ENCODE data around the gene SRGAP3.

Gene SRGAP3

DNA sequence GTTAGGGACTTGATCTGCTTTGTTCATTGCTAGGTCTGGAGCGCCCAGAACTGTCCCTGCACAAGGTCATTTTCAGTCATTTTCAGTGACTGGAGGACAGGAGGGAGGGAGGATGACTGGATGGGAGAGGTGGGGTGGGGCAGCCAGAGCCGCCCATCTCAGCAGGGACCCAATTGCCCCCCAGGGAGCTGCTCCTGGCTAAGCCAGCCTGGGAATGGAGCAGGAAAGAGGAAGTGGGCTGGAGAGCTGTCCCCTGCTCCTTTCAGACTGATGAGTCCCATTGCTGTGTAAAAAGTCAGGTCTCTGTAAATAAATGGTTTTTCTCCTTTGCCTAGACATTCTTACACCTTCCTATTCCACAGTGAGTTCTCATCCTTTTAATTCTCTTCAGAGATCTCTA, 187.8 kb downstream of the SRGAP3 start:
- Histone ChIP-seq H3K4me3 (ENCODE audit: low read length in 2 of 2) (no peak overlapping the region), H3K36me3 (ENCODE audit: control insufficient read depth in 2 of 2, insufficient read depth in 2 of 2, low read length in 2 of 2) (no peaks in the 10 kb centered on the region), H3K4me1 (ENCODE audit: control insufficient read depth in 2 of 2, insufficient read depth in 2 of 2, low read length in 2 of 2) (no peaks in the 10 kb centered on the region), H3K9me3 (ENCODE audit: control insufficient read depth in 2 of 2, low read length in 2 of 2) (no peaks in the 10 kb centered on the region), H3K9ac (ENCODE audit: low read depth in 1 of 2, low read length in 2 of 2) (no peak overlapping the region), H3K27me3 (ENCODE audit: control insufficient read depth in 2 of 2, insufficient read depth in 2 of 2, low read length in 2 of 2) (no peaks in the 10 kb centered on the region), H3K27ac (ENCODE audit: low read depth in 2 of 2, low read length in 2 of 2) (no peak overlapping the region)

DNA sequence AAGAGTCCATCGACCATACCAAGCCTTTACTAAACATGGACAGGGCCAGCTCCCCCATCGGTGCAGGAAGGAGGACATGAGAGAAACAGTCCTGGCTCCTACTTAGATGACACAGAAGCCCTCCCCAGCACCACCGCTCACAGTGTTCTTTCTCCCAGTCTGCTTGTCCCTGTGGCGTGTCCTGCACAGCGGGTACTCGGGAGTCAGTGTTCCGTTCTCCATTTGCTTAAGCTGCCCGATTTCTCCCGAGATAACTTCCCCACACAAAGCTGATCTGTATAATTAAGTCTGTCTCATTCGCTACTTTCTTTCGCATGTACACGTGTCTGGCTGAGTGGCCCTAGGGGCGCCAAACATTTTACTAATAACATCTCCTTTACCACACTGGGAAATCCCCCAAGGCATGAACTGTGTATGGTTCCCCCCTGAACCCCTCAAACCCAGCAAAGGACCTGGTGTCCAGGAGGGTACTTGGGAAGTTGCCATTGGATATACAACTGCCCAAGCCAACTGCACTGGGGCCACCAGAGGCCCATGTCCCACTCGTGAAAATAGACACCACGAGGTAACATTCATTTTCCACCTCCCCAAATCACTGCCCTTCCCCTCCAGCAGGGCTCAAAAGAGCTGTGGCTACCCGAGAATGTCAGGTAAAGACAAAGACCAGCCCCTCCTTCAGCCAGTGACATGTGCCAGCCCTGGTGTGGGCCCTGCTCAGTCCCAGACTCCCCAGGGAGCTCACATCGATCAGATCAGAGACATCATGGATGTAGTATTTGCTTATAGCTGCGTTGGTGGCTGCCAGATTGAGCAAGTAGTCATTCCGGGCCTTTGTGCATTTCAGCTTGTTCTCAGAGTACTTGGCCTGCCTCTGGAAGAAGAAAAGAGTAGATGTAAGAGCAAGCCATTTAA, 189.7 kb downstream of the SRGAP3 start:
- Histone ChIP-seq H3K27ac (ENCODE audit: low read depth in 2 of 2, low read length in 2 of 2) (no peak overlapping the region), H3K9me3 (ENCODE audit: control insufficient read depth in 2 of 2, low read length in 2 of 2) (no peaks in the 10 kb centered on the region), H3K36me3 (ENCODE audit: control insufficient read depth in 2 of 2, insufficient read depth in 2 of 2, low read length in 2 of 2) (no peaks in the 10 kb centered on the region), H3K4me3 (ENCODE audit: low read length in 2 of 2) (no peak overlapping the region), H3K4me1 (ENCODE audit: control insufficient read depth in 2 of 2, insufficient read depth in 2 of 2, low read length in 2 of 2) (no peaks in the 10 kb centered on the region), H3K9ac (ENCODE audit: low read depth in 1 of 2, low read length in 2 of 2) (no peak overlapping the region), H3K27me3 (ENCODE audit: control insufficient read depth in 2 of 2, insufficient read depth in 2 of 2, low read length in 2 of 2) (no peaks in the 10 kb centered on the region)

DNA sequence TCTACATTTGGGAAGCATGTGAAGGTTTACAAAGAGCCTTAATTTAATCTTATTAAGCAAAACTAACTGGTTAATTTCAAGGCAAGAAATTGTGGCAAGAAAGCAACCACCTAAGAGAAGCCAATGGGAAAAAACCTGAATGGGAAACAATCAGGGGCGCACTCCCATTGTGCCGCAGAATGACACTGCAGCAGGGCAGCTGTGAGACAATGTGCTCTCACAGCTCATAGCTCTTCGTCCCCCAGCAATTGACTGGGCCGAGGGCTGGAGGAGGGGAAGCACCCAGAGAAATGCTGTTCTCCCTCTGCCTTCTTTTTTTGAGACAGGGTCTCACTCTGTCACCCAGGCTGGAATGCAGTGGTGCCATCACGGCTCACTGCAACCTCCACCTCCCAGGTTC, 192.9 kb downstream of the SRGAP3 start:
- Histone ChIP-seq H3K27me3 (ENCODE audit: control insufficient read depth in 2 of 2, insufficient read depth in 2 of 2, low read length in 2 of 2) (no peaks in the 10 kb centered on the region), H3K36me3 (ENCODE audit: control insufficient read depth in 2 of 2, insufficient read depth in 2 of 2, low read length in 2 of 2) (no peaks in the 10 kb centered on the region), H3K4me1 (ENCODE audit: control insufficient read depth in 2 of 2, insufficient read depth in 2 of 2, low read length in 2 of 2) (no peaks in the 10 kb centered on the region), H3K9ac (ENCODE audit: low read depth in 1 of 2, low read length in 2 of 2) (no peak overlapping the region), H3K27ac (ENCODE audit: low read depth in 2 of 2, low read length in 2 of 2) (no peak overlapping the region), H3K4me3 (ENCODE audit: low read length in 2 of 2) (no peak overlapping the region), H3K9me3 (ENCODE audit: control insufficient read depth in 2 of 2, low read length in 2 of 2) (no peaks in the 10 kb centered on the region)

DNA sequence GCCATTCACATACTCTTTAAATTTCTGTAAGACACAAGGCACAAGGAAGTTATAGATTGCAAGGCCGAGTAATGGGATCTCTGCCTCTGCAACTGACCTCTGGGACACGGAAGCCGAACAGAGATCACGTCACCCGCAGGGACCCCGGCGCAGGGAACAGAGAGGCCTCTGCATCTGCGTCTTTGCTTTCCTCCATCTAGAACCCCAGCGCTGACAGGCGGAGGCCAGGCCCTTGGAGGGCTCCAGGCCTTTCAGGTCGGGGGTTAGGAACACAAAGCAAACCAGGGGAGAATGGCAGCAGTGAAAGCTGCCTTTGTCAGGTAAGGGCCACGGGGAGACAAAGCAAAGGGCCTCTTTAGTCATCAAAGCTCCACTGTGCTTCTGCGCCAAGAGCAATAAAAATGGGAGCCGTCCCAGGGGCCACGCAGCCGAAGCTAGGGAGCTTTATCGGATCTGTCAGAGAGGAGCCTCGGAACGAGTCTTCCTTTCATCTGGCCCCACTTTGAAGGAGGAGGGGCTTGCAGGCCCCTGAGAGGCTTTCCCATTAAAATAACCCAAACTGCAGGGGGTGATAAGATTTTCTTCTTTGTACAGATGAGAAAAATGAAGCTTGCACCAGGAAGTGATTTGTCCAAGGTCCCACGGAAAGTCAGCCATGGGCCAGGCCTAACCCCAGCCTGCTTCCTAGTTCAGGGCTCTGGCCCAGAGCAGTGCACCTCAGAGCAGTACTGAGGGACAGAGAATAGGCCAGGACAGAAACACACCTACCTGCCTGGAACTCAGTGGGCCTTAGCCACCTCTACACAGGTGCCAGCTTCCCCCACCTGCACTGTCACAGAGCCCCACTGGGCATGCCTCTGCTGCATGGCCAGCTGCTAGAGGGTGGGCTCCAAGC, 201.7 kb downstream of the SRGAP3 start:
- H3K27me3 ChIP-seq (ENCODE audit: control insufficient read depth in 2 of 2, insufficient read depth in 2 of 2, low read length in 2 of 2) = no peaks in the 10 kb centered on the region
- no peaks in the 10 kb centered on the region for H3K36me3 ChIP-seq (ENCODE audit: control insufficient read depth in 2 of 2, insufficient read depth in 2 of 2, low read length in 2 of 2)
- H3K27ac ChIP-seq (ENCODE audit: low read depth in 2 of 2, low read length in 2 of 2) = no peak overlapping the region
- H3K4me3 ChIP-seq (ENCODE audit: low read length in 2 of 2) = no peak overlapping the region
- H3K4me1 ChIP-seq (ENCODE audit: control insufficient read depth in 2 of 2, insufficient read depth in 2 of 2, low read length in 2 of 2) = no peaks in the 10 kb centered on the region
- H3K9me3 ChIP-seq (ENCODE audit: control insufficient read depth in 2 of 2, low read length in 2 of 2) = no peaks in the 10 kb centered on the region
- no peak overlapping the region for H3K9ac ChIP-seq (ENCODE audit: low read depth in 1 of 2, low read length in 2 of 2)

DNA sequence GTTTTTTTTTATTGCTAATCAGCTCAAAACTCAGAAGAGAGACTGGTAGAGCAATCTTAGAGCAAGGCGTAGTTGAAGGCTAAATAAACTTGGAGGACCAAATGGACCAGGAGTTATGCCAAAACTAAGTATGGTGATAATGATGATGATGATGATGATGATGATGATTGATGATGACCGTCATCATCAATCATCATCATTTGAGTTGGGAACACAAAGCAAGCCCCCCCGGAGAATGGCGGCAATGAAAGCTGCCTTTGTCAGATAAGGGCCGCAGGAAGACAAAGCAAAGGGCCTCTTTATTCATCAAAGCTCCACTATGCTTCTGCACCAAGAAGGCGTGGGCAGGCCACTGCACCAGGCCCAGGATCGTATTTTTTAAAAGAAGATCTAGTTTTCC, 204.1 kb downstream of the SRGAP3 start:
- Histone ChIP-seq H3K27ac (ENCODE audit: low read depth in 2 of 2, low read length in 2 of 2) (no peak overlapping the region), H3K4me3 (ENCODE audit: low read length in 2 of 2) (no peak overlapping the region), H3K9ac (ENCODE audit: low read depth in 1 of 2, low read length in 2 of 2) (no peak overlapping the region), H3K9me3 (ENCODE audit: control insufficient read depth in 2 of 2, low read length in 2 of 2) (no peaks in the 10 kb centered on the region), H3K27me3 (ENCODE audit: control insufficient read depth in 2 of 2, insufficient read depth in 2 of 2, low read length in 2 of 2) (no peaks in the 10 kb centered on the region), H3K4me1 (ENCODE audit: control insufficient read depth in 2 of 2, insufficient read depth in 2 of 2, low read length in 2 of 2) (no peaks in the 10 kb centered on the region), H3K36me3 (ENCODE audit: control insufficient read depth in 2 of 2, insufficient read depth in 2 of 2, low read length in 2 of 2) (no peaks in the 10 kb centered on the region)

DNA sequence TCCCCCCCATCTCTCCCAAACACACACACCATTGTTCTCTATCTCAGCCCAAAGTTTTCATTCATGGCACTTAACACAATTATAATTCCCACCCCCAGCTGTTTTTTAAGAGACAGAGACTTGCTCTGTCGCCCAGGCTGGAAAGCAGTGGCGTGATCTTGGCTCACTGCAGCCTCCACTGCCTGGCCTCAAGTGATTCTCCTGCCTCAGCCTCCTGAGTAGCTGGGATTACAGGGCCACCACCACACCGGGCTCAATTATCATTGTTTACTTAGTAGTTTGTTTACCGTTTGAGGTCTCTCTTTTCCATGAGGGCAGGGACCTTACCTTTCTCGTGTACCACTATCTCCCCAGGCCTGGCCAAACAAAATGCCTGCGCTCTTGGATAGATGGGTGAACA, 206.4 kb downstream of the SRGAP3 start:
- H3K9ac ChIP-seq (ENCODE audit: low read depth in 1 of 2, low read length in 2 of 2) = no peak overlapping the region
- H3K9me3 ChIP-seq (ENCODE audit: control insufficient read depth in 2 of 2, low read length in 2 of 2) = no peaks in the 10 kb centered on the region
- no peaks in the 10 kb centered on the region for H3K4me1 ChIP-seq (ENCODE audit: control insufficient read depth in 2 of 2, insufficient read depth in 2 of 2, low read length in 2 of 2)
- H3K27me3 ChIP-seq (ENCODE audit: control insufficient read depth in 2 of 2, insufficient read depth in 2 of 2, low read length in 2 of 2) = no peaks in the 10 kb centered on the region
- no peaks in the 10 kb centered on the region for H3K36me3 ChIP-seq (ENCODE audit: control insufficient read depth in 2 of 2, insufficient read depth in 2 of 2, low read length in 2 of 2)
- no peak overlapping the region for H3K27ac ChIP-seq (ENCODE audit: low read depth in 2 of 2, low read length in 2 of 2)
- no peak overlapping the region for H3K4me3 ChIP-seq (ENCODE audit: low read length in 2 of 2)

DNA sequence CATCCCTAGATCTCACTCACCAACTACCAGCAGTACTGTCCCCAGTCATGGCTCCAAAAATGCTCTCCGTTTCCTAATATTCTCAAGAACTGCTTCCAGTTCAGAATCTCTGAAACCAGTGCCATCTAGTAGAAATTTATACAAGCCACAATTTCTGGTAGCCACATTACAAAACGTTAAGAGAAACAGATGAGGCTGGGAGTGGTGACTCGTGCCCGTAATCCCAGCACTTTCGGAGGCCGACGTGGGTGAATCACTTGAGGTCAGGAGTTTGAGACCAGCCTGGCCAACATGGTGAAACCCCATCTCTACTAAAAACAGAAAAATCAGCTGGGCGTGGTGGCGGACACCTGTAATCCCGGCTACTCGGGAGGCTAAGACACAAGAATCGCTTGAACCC, 207.8 kb downstream of the SRGAP3 start:
- Histone ChIP-seq H3K4me3 (ENCODE audit: low read length in 2 of 2) (no peak overlapping the region), H3K9ac (ENCODE audit: low read depth in 1 of 2, low read length in 2 of 2) (no peak overlapping the region), H3K27ac (ENCODE audit: low read depth in 2 of 2, low read length in 2 of 2) (no peak overlapping the region), H3K4me1 (ENCODE audit: control insufficient read depth in 2 of 2, insufficient read depth in 2 of 2, low read length in 2 of 2) (no peaks in the 10 kb centered on the region), H3K36me3 (ENCODE audit: control insufficient read depth in 2 of 2, insufficient read depth in 2 of 2, low read length in 2 of 2) (no peaks in the 10 kb centered on the region), H3K9me3 (ENCODE audit: control insufficient read depth in 2 of 2, low read length in 2 of 2) (no peaks in the 10 kb centered on the region), H3K27me3 (ENCODE audit: control insufficient read depth in 2 of 2, insufficient read depth in 2 of 2, low read length in 2 of 2) (no peaks in the 10 kb centered on the region)

DNA sequence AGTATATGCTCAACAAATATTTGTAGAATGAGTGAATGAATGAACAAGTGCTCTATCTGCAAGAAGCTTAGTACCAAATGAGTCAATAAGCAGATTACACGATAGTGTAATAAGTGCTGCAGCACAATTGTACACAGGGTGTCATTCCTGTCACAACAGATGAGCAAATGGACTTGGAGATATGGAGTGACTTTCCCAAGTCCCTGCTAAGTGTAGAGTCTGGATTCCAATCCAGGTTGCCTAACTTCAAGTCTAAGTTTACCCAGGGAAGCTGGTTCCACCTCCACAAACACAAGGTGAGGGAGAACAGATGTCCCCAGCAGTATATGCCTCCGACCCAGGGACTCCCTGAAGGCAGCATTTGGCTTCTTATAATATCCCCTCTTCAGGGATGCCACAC, 208.4 kb downstream of the SRGAP3 start:
- Histone ChIP-seq H3K9me3 (ENCODE audit: control insufficient read depth in 2 of 2, low read length in 2 of 2) (no peaks in the 10 kb centered on the region), H3K4me1 (ENCODE audit: control insufficient read depth in 2 of 2, insufficient read depth in 2 of 2, low read length in 2 of 2) (no peaks in the 10 kb centered on the region), H3K27me3 (ENCODE audit: control insufficient read depth in 2 of 2, insufficient read depth in 2 of 2, low read length in 2 of 2) (no peaks in the 10 kb centered on the region), H3K4me3 (ENCODE audit: low read length in 2 of 2) (no peak overlapping the region), H3K27ac (ENCODE audit: low read depth in 2 of 2, low read length in 2 of 2) (no peak overlapping the region), H3K36me3 (ENCODE audit: control insufficient read depth in 2 of 2, insufficient read depth in 2 of 2, low read length in 2 of 2) (no peaks in the 10 kb centered on the region), H3K9ac (ENCODE audit: low read depth in 1 of 2, low read length in 2 of 2) (no peak overlapping the region)

DNA sequence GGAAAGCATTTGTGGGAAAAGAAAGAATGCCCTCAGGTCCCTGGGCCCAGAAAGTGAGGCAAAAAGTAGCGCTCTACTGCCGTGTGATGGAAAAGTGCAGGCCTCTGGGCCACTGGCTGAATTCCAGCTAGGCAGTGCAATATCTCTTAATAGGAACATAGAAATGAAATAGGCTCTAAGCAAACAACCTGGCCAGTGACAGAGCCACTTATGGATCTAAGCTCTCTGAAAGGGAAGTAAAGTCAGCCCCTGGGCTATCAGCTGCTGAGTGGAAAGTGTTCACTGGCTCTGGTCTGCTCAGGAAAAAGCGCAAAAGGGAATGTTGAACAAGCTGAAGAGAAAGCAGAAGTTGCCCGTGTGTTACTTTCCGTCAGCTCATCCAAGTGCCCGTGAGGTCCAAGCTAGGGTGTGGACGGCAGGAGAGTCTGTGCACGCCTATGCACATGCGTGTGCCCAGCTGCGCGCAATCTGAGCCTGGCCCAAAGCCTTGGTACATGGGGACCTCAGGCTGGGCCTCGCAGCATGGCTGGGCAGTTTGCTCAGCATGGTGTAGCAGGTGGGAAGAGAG, 212.2 kb downstream of the SRGAP3 start:
- H3K4me3 ChIP-seq (ENCODE audit: low read length in 2 of 2) = no peak overlapping the region
- no peaks in the 10 kb centered on the region for H3K4me1 ChIP-seq (ENCODE audit: control insufficient read depth in 2 of 2, insufficient read depth in 2 of 2, low read length in 2 of 2)
- H3K9ac ChIP-seq (ENCODE audit: low read depth in 1 of 2, low read length in 2 of 2) = no peak overlapping the region
- H3K36me3 ChIP-seq (ENCODE audit: control insufficient read depth in 2 of 2, insufficient read depth in 2 of 2, low read length in 2 of 2) = no peaks in the 10 kb centered on the region
- peak overlapping the region in 1 of 2 donors; percentile 50 for H3K27ac ChIP-seq (ENCODE audit: low read depth in 2 of 2, low read length in 2 of 2)
- no peaks in the 10 kb centered on the region for H3K9me3 ChIP-seq (ENCODE audit: control insufficient read depth in 2 of 2, low read length in 2 of 2)
- no peaks in the 10 kb centered on the region for H3K27me3 ChIP-seq (ENCODE audit: control insufficient read depth in 2 of 2, insufficient read depth in 2 of 2, low read length in 2 of 2)

Data from mucosa of rectum (tissue), 2 donors.